ENCODE results near the gene PLXDC2.

GRCh38 chr10:19929506-19930140 is 113.4 kb downstream of the PLXDC2 start:
- TF ChIP-seq POLR2AphosphoS5 (IDR thresholded peaks at IDR 0.05) = no peak
- TF ChIP-seq CTCF (IDR thresholded peaks at IDR 0.05 in 8 of 11, conservative IDR thresholded peaks at IDR 0.05 in 3 of 11) = no peak
- no peak for TF ChIP-seq POLR2A (IDR thresholded peaks at IDR 0.05)
